Stimulated activated naive CD8-positive, alpha-beta T cell treated with anti-CD3 and anti-CD28 coated beads, Interleukin-15, Interleukin-2, amounts not matched to agents 100 U/mL and 50 U/mL, for 24 hours (primary cell): ENCODE data around the gene SEZ6L.

Experiments used
- ATAC-seq: fragments of 150-1000 bp; cut with Tn5 transposase; one replicate; pipeline ENCODE4 v1.10.0; 2021
- DNase-seq: peaks from one replicate; pipeline ENCODE4 v3.0.0; 2021

Gene SEZ6L

DNA sequence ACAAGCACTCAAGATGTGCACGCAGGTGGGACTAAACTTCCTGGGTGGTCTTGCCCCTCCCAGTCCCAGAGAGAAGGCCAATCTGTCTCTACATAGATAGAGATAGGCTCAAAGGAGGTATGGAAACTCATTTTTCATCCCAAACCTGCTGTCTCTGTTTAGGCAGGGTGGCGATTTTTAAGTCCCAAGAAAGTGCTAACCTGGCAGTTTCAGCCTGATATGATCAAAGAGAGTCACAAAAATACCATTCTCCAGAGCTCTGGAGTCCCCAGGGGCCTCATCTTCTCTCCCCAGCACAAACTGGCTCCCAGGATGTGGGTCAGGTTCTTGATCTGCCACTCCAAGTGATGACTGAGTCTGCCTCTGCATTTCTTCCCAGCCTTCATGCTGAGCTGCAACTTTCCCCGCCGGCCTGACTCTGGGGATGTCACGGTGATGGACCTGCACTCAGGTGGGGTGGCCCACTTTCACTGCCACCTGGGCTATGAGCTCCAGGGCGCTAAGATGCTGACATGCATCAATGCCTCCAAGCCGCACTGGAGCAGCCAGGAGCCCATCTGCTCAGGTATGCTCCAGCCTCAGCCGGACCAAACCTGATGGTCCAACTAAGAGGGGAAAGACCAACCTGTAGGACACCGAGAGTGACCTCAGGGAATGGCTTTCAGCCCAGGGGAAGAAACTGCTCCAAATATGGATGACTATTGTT is 129.5 kb downstream of the SEZ6L start:
- ATAC-seq = no peak
- DNase-seq = no peak

DNA sequence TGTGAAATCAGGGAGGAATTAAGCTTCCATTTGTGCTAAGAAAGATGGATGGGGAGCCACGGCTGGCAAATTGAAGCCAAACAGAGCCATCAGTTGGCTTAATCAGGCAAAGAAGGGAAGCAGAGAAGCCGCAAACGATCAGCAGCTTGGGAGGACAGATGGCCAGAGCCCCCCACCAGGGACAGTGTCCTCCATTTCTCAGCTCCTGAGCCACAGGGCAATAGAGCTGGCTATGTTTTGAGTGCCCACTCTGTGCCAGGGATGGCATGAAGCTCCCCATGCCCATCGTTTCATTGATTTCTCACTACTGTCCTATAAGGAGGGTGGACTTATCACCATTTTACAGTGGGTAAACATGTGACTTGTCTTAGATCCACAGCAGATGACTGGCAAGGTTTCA is 133.5 kb downstream of the SEZ6L start:
- no peak for ATAC-seq

GRCh38 chr22:26303475-26303874 is 134.2 kb downstream of the SEZ6L start:
- DNase-seq (no peak), ATAC-seq (no peak)

More for the DNA sequence above, 133.5 kb downstream of the SEZ6L start:
- DNase-seq = no peak

GRCh38 chr22:26304730-26305129 is 135.5 kb downstream of the SEZ6L start:
- DNase-seq (no peak), ATAC-seq (no peak)

GRCh38 chr22:26308467-26308866 is 139.2 kb downstream of the SEZ6L start:
- no peak for ATAC-seq
- no peak for DNase-seq

DNA sequence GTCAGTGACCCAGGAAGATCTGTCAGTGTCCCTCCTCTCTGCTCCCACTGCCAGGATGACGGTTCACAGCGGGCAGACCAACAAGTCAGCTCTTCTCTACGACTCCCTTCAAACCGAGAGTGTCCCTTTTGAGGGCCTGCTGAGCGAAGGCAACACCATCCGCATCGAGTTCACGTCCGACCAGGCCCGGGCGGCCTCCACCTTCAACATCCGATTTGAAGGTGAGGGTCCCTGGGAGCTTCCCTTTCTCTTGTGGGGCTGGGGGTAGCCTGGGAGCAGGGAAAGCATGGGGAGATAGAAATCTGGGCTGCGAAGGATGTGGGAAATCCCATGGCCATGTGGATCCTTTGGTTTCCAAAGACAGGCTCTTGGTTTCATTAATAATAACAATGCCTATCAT is 141.4 kb downstream of the SEZ6L start:
- ATAC-seq = no peak

DNA sequence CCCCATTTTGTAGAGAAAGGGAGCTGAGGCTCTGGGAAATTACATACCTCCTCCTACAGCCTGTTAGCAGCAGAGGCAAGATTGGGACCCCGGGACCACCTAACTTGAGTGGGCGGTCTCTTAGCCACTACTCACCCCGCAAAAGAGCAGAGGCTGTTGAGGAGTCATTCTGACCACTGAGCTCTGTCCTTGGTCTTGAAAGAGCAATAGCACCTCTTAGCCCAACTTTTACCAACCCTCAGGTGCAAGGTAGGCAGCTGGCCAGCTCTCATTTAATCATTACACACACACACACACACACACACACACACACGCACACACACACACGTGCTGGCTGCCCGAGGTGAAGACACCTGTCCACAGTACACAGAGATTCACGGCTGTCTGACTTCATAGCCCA is 144.0 kb downstream of the SEZ6L start:
- DNase-seq = no peak
- ATAC-seq = no peak

More for the DNA sequence above, 141.4 kb downstream of the SEZ6L start:
- no peak for DNase-seq

GRCh38 chr22:26314171-26314570 is 144.9 kb downstream of the SEZ6L start:
- ATAC-seq (no peak), DNase-seq (no peak)

GRCh38 chr22:26314656-26315055 is 145.4 kb downstream of the SEZ6L start:
- DNase-seq (no peak), ATAC-seq (no peak)

DNA sequence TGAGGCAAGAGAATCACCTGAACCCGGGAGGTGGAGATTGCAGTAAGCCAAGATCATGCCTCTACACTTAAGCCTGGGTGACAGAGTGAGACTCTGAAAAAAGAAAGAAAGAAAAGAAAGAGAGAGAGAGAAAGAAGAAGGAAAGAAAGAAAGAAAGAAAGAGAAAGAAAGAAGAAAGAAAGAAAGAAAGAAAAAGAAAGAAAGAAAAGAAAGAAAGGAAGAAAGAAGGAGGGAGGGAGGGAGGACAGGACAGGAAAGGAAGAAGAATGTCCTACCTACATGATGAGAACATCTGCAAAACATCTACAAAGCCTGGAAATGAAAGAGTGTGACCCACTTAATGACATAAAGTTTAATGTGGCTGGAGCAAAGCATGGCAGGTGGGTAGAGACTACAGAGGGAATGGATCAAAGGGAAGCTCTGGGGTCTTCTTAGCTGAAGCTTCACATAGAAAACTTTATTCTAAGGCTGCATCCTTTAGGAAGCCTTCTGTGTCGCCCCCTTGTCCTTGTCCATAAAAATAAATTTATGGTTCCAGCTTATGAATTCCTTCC is 147.5 kb downstream of the SEZ6L start:
- ATAC-seq = no peak
- DNase-seq = no peak

DNA sequence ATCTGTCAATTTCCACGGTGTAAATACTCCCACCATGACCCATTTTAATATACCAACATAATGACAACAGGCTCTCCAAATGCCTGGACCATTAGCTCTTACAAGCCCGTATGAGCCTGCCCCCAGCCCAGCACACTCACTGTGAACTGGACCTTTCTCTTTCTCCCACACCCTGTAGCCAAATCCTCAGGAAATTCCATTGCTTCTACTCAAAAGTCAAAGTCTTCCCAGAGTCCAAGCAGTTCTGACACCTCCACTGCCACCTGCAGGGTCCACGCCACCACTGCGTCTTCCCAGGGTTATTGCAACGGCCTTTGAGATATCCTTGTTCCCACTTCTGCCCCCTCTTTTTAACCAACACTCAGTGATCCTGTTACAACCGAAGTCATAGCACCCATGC is 149.7 kb downstream of the SEZ6L start:
- no peak for ATAC-seq
- no peak for DNase-seq

GRCh38 chr22:26320447-26320846 is 151.2 kb downstream of the SEZ6L start:
- no peak for ATAC-seq

DNA sequence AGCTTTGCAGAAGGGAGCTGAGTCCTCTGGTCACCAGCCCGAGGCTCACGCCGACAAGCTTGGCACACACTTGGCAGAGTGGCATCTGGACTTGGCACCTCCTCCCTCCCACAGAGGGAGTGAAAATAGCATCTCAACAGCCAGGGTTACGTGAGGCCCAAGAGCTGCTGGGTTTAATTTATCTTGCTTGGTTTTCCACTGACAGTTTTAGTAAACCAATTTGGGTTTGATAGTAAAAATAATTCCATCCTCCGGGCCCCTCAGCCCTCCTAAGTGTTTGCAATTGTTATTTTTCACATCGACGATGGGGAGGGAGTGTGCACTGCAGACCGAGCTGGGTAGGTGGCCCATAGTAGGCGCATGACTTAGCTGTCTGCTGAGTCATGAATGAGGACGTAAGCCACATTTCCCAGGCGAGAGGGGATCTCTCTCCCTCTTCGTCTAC is 152.2 kb downstream of the SEZ6L start:
- DNase-seq (no peak), ATAC-seq (no peak)

More at GRCh38 chr22:26320447-26320846, 151.2 kb downstream of the SEZ6L start:
- no peak for DNase-seq

GRCh38 chr22:26322179-26322905 is 153.1 kb downstream of the SEZ6L start:
- no peak for DNase-seq
- no peak for ATAC-seq

DNA sequence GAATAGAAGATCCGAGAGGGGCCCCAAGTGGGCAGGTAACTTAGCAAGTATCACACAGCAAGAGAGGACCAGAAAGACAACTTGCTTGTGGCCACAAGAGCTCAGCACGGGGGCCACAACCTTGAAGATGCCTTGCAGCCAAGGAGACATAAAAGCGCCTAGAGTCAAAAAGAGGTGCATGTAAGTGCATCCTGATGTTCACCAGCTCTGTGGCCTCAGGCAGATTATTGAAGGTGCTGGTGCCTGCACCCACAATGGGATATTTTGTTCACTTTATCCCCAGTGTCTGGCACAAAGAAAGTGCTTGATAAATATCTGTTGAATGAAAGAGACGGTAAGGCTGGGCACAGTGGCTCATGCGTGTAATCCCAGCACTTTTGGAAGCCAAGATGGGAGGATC is 153.8 kb downstream of the SEZ6L start:
- ATAC-seq (no peak), DNase-seq (no peak)

DNA sequence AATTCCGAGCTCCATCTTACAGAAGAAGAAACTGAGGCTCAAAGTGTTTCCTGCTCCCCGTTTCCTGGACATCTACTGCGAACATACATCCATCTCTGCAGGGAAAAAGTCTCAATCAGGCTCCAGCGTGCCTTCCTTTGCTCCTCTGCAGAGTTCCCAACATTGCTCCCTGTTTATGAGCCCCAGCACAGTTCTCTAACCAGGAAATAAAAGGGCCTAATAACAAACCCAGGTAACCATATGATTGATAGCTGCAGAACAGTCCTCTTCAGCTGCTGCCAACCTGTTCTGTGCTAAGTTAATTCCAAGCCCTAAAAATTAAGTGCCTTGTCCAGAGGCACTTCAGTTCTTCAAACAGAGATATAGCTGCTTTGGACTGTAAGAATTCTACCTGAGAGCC is 154.9 kb downstream of the SEZ6L start:
- ATAC-seq (no peak), DNase-seq (no peak)

- DNase-seq = no peak
- ATAC-seq = no peak
These were observed 156.4 kb downstream of the SEZ6L start for GRCh38 chr22:26325641-26326040.

DNA sequence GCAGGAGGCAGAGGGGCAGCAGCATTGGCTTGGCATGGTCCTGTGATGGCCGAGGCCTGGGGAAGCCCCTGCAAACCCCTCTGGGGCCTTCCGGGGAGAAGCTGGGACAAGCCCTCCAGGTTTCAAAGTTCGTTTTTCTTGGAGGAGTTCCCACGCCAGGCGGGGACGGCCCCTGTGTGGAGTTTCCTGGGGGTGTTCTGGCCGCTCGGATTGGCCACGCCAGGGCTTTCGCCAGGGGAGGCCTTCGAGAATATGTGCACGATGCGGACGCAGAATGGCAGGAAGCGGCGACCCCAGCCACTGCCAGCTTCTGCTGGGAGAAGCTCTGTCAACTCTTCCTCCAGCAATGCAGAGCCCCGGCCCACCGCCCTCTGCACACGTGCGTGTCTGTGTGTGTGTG is 157.5 kb downstream of the SEZ6L start:
- ATAC-seq = no peak

DNA sequence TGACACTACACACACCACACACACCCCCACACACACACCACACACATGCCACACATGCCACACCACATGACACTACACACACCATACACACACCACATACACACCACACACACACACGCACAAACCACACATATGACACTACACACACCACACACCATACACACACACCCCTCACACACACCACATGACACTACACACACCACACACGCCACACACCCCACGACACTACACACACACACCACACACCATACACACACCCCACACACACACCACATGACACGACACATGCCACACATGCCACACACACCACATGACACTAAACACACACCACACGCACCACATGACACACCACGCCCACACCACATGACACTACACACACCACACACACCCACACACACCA is 158.0 kb downstream of the SEZ6L start:
- ATAC-seq = no peak
- DNase-seq = no peak

More for the DNA sequence above, 157.5 kb downstream of the SEZ6L start:
- no peak for DNase-seq

DNA sequence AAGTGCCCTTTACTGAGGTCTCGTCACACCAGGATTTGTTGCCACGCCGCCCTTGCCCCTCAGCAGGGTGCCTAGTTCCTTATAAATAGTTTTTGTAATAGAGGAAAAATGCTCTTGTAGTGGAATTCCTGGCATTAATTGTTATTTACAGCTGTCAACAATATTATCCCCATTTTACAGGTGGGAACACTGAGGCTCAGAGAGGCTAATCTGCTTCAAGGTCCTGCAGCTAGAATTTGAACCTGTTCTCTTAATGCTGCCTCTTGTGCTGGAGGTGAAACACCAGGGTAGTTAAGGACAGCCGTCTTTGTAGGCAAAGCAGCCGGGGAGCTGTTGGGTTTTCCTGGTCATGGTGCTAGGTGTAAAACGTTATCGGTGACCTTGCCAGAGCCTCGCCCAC is 159.0 kb downstream of the SEZ6L start:
- no peak for DNase-seq
- ATAC-seq = no peak

- ATAC-seq = peak; percentile 65
- DNase-seq = peak; percentile 64
These were observed 161.8 kb downstream of the SEZ6L start for GRCh38 chr22:26330971-26331625.

GRCh38 chr22:26333088-26333800 is 164.0 kb downstream of the SEZ6L start:
- DNase-seq = no peak
- no peak for ATAC-seq
